SK-N-SH (cell line): ENCODE data around the gene RPS6KC1. TPM values are rescaled to one million over a fixed set of nuclear protein-coding genes. Genes with fewer than 3 reads are reported as not detected.

Experiments
- CTCF ChIA-PET: fragments of 300-600, 350-600 bp; formaldehyde crosslinking; extraction: SDS; loops from one replicate; lab custom pipeline; 2021; lab: Yijun Ruan, JAX
- POLR2A ChIA-PET: fragments of 350-600 bp; sonication (Branson Sonifier 250); formaldehyde crosslinking; extraction: SDS; loops from one replicate; lab custom pipeline; 2020; ENCODE audit warnings: antibody characterized with exemption, inconsistent platforms; lab: Yijun Ruan, JAX
- DNase-seq: peaks from one replicate; pipeline ENCODE4 v3.0.0; 2012
- H2AFZ ChIP-seq: fragments of 200-600 bp; sonication (generic); 2 replicates; pipeline ENCODE4 v1.8.1; 2016; ENCODE audit warnings: antibody characterized with exemption, mild to moderate bottlenecking, low read depth
- H3F3A ChIP-seq: fragments of 200-600 bp; sonication (generic); replicated peaks from 2 replicates; pipeline ENCODE3; 2016; ENCODE audit warnings: antibody characterized with exemption, mild to moderate bottlenecking; ENCODE audit not compliant: insufficient read depth
- H3K27ac ChIP-seq, 2 experiments: fragments of 200-500 bp in 1 of 2; fragments of 200-600 bp in 1 of 2; sonication (Bioruptor generic) in 1 of 2; sonication (generic), shearing (Covaris generic) in 1 of 2; 2 replicates each; pipeline versions ENCODE4 v1.5.1 to v1.6.1; 2014 to 2016; ENCODE audit warnings: low read depth in 2 of 2, inconsistent platforms in 1 of 2, low read length in 1 of 2, mild to moderate bottlenecking in 1 of 2, mixed read lengths in 1 of 2
- H3K27me3 ChIP-seq: fragments of 200-600 bp; sonication (generic), shearing (Covaris generic); 2 replicates; pipeline ENCODE4 v1.6.1; 2016; ENCODE audit warnings: mixed run types; ENCODE audit not compliant: insufficient read depth
- H3K36me3 ChIP-seq, 2 experiments: fragments of 200-500 bp in 1 of 2; fragments of 200-600 bp in 1 of 2; sonication (Bioruptor generic) in 1 of 2; sonication (generic) in 1 of 2; replicated peaks in 1 of 2; 2 replicates each; pipeline versions ENCODE3 to v1.5.1; 2014 to 2016; ENCODE audit warnings: low read length in 1 of 2, mild to moderate bottlenecking in 1 of 2; ENCODE audit not compliant: insufficient read depth in 2 of 2, control insufficient read depth in 1 of 2
- H3K4me1 ChIP-seq, 2 experiments: fragments of 200-500 bp in 1 of 2; fragments of 200-600 bp in 1 of 2; sonication (Bioruptor generic) in 1 of 2; sonication (generic), shearing (Covaris generic) in 1 of 2; 2 replicates each; pipeline versions ENCODE4 v1.5.1 to v1.6.1; 2014 to 2016; ENCODE audit warnings: low read depth in 1 of 2, low read length in 1 of 2, mixed run types in 1 of 2; ENCODE audit not compliant: insufficient read depth in 2 of 2, control insufficient read depth in 1 of 2
- H3K4me2 ChIP-seq: fragments of 200-600 bp; sonication (generic), shearing (Covaris generic); 2 replicates; pipeline ENCODE4 v1.6.1; 2017; ENCODE audit warnings: mixed run types
- H3K4me3 ChIP-seq, 2 experiments: fragments of 200-500 bp in 1 of 2; fragments of 200-600 bp in 1 of 2; sonication (Bioruptor generic) in 1 of 2; sonication (generic), shearing (Covaris generic) in 1 of 2; 2 replicates each; pipeline versions ENCODE4 v1.5.1 to v1.8.1; 2014 to 2016; ENCODE audit warnings: low read depth in 2 of 2, inconsistent platforms in 1 of 2, low read length in 1 of 2, mild to moderate bottlenecking in 1 of 2, mixed read lengths in 1 of 2, moderate library complexity in 1 of 2
- H3K79me2 ChIP-seq: fragments of 200-600 bp; sonication (generic); 2 replicates; pipeline ENCODE4 v1.8.1; 2017; ENCODE audit warnings: mild to moderate bottlenecking; ENCODE audit not compliant: insufficient read depth
- H3K9ac ChIP-seq: fragments of 200-600 bp; sonication (generic); 2 replicates; pipeline ENCODE4 v1.6.1; 2017; ENCODE audit warnings: mixed run types
- H3K9me2 ChIP-seq: fragments of 200-600 bp; sonication (generic); 2 replicates; pipeline ENCODE4 v1.6.1; 2017; ENCODE audit warnings: mixed run types
- H3K9me3 ChIP-seq: fragments of 200-600 bp; sonication (generic); 2 replicates; pipeline ENCODE4 v1.6.1; 2017; ENCODE audit warnings: mixed run types, mild to moderate bottlenecking, moderate library complexity
- H4K20me1 ChIP-seq: fragments of 200-600 bp; sonication (generic); 2 replicates; pipeline ENCODE4 v1.6.1; 2017; ENCODE audit warnings: mild to moderate bottlenecking, mixed run types; ENCODE audit not compliant: insufficient read depth
- CHD2 ChIP-seq: fragments of 150-350 bp; IDR thresholded peaks from 2 replicates; pipeline ENCODE4 v1.6.1; 2018; ENCODE audit warnings: low read length; ENCODE audit not compliant: partially characterized antibody
- ELF1 ChIP-seq: IDR thresholded peaks from 2 replicates; pipeline ENCODE4 v1.4.0; 2012
- EP300 ChIP-seq, 2 experiments: IDR thresholded peaks; 2 replicates each; pipeline versions ENCODE4 v1.4.0 to v1.6.1; 2012; ENCODE audit warnings: borderline replicate concordance in 1 of 2, low read depth in 1 of 2, low read length in 1 of 2
- EZH2phosphoT487 ChIP-seq: fragments of 200-600 bp; sonication (generic); IDR thresholded peaks from 2 replicates; pipeline ENCODE4 v1.6.1; 2017; ENCODE audit warnings: low read depth, mixed run types, mild to moderate bottlenecking, antibody characterized with exemption, moderate library complexity, borderline replicate concordance
- FOXJ3 ChIP-seq: sonication (generic); formaldehyde crosslinking; IDR thresholded peaks from 2 replicates; pipeline ENCODE4 v1.5.1; 2020; ENCODE audit warnings: mild to moderate bottlenecking, missing genetic modification reagents
- FOXM1 ChIP-seq: IDR thresholded peaks from 2 replicates; pipeline ENCODE4 v1.4.0; 2012; ENCODE audit warnings: low read depth, mild to moderate bottlenecking
- GABPA ChIP-seq: IDR thresholded peaks from 2 replicates; pipeline ENCODE4 v1.4.0; 2012; ENCODE audit warnings: low read depth, mild to moderate bottlenecking
- GATA2 ChIP-seq: sonication (generic); formaldehyde crosslinking; IDR thresholded peaks from 2 replicates; pipeline ENCODE4 v1.5.0; 2020; ENCODE audit warnings: mild to moderate bottlenecking, missing genetic modification reagents
- JUND ChIP-seq: IDR thresholded peaks from 2 replicates; pipeline ENCODE4 v1.4.0; 2012
- MXI1 ChIP-seq: IDR thresholded peaks from 2 replicates; pipeline ENCODE4 v1.6.1; 2012; ENCODE audit warnings: mild to moderate bottlenecking, low read depth, low read length, improper control_type of control experiment
- NFIC ChIP-seq: IDR thresholded peaks from 2 replicates; pipeline ENCODE4 v1.4.0; 2012; ENCODE audit warnings: borderline replicate concordance
- NRF1 ChIP-seq: IDR thresholded peaks from 2 replicates; pipeline ENCODE4 v1.6.1; 2012; ENCODE audit warnings: low read depth, mild to moderate bottlenecking, low read length
- POLR2AphosphoS5 ChIP-seq: IDR thresholded peaks from 2 replicates; pipeline ENCODE4 v1.6.1; 2012; ENCODE audit warnings: low read depth, low read length
- RAD21 ChIP-seq: IDR thresholded peaks from 2 replicates; pipeline ENCODE4 v1.6.1; 2012; ENCODE audit warnings: mild to moderate bottlenecking, low read length
- RCOR1 ChIP-seq: fragments of 150-350 bp; IDR thresholded peaks from 2 replicates; pipeline ENCODE4 v1.6.1; 2017; ENCODE audit warnings: antibody characterized with exemption, low read length
- SIN3A ChIP-seq: IDR thresholded peaks from 2 replicates; pipeline ENCODE4 v1.6.1; 2012; ENCODE audit warnings: low read depth, mild to moderate bottlenecking, low read length, moderate library complexity, borderline replicate concordance
- SMC3 ChIP-seq: IDR thresholded peaks from 2 replicates; pipeline ENCODE4 v1.6.1; 2012; ENCODE audit warnings: low read depth, low read length, improper control_type of control experiment
- TAF1 ChIP-seq: IDR thresholded peaks from 2 replicates; pipeline ENCODE4 v1.6.1; 2012; ENCODE audit warnings: low read depth, mild to moderate bottlenecking, low read length, moderate library complexity, borderline replicate concordance
- TCF12 ChIP-seq: IDR thresholded peaks from 2 replicates; pipeline ENCODE4 v1.4.0; 2012
- TEAD4 ChIP-seq: IDR thresholded peaks from 2 replicates; pipeline ENCODE4 v1.4.0; 2012; ENCODE audit warnings: mild to moderate bottlenecking, borderline replicate concordance; ENCODE audit not compliant: insufficient read depth
- YY1 ChIP-seq: IDR thresholded peaks from 2 replicates; pipeline ENCODE4 v1.4.0; 2012; ENCODE audit warnings: low read depth, mild to moderate bottlenecking
- WGBS: methylation state at CpG from one replicate; pipeline ENCODE4 v1.1.6; 2017; ENCODE audit warnings: low lambda C conversion rate; 5-methylcytosine and 5-hydroxymethylcytosine counted together
- polyA plus RNA-seq, 3 experiments: library from polyadenylated mRNA; depleted of rRNA; stranded (reverse); fragments of >200 nt; gene quantifications; 2 replicates each; pipeline ENCODE4 v1.2.3, GENCODE V29; 2012
- TF ChIP-seq, protein P1 (sequence below): IDR thresholded peaks from 2 replicates; pipeline ENCODE4 v1.4.0; 2012; ENCODE audit warnings: low read depth
- TF ChIP-seq, protein P2 (sequence below): fragments of 150-350 bp; IDR thresholded peaks from 2 replicates; pipeline ENCODE4 v1.6.1; 2017; ENCODE audit warnings: antibody characterized with exemption, low read length, low read depth, borderline replicate concordance
- TF ChIP-seq, protein P3 (sequence below): IDR thresholded peaks from 2 replicates; pipeline ENCODE4 v1.4.0; 2012; ENCODE audit warnings: low read depth, borderline replicate concordance
- TF ChIP-seq, protein P4 (sequence below): IDR thresholded peaks from 2 replicates; pipeline ENCODE4; 2012

Gene RPS6KC1
- polyA plus RNA-seq, 1 of the 3 experiments (the other 2 are of a cell fraction) = 7.8 TPM

DNA sequence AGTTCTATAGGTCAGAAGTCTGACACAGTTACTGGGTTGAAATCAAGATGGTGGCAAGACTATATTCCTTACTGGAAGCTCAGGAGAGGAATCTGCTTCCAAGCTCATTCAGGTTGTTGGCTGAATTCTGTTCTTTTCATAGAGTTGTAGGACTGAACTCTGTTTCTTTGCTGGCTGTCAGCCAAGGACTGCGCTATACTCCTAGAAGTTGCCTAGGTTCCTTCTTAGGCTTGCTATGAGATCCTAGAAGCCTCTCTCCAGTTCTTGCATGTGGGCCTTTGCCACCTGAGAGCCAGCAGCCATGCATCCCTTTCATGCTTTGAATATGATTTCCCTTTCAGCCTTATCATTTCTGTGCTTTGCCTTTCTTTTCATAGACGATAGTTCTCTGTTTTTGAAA, 176.4 kb downstream of the RPS6KC1 start:
- peaks cover 7 to 14% of the 10 kb centered on the region in 2 experiments; a peak in 3 of 4 replicates for H3K4me1 ChIP-seq
- CTCF ChIA-PET = interaction anchor here (1.5 kb wide), 1 partner anchor 18 kb away, joined by 5 read pairs; no protein-coding TSS in a partner anchor
- no peaks in the 10 kb centered on the region for H3K9me3 ChIP-seq
- H3K36me3 ChIP-seq = peaks cover 0 to 10% of the 10 kb centered on the region in 2 experiments
- WGBS = 92% methylated on average over 2 of the region's 2 CpGs
- no peaks in the 10 kb centered on the region for H3K79me2 ChIP-seq
- no peaks in the 10 kb centered on the region for H4K20me1 ChIP-seq
- H3K9ac ChIP-seq = no peak overlapping the region
- no peak overlapping the region for H3K4me2 ChIP-seq
- DNase-seq = no peak
- no peaks in the 10 kb centered on the region for H3K9me2 ChIP-seq
- no peak overlapping the region for H2AFZ ChIP-seq
- no peak overlapping the region for H3K4me3 ChIP-seq
- POLR2A ChIA-PET = no interaction called here
- H3K27me3 ChIP-seq = no peaks in the 10 kb centered on the region
- TF ChIP-seq EZH2phosphoT487 = no peak
- no peak for TF ChIP-seq TAF1
- TF ChIP-seq, protein P1, sequence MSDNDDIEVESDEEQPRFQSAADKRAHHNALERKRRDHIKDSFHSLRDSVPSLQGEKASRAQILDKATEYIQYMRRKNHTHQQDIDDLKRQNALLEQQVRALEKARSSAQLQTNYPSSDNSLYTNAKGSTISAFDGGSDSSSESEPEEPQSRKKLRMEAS = no peak
- no peak for TF ChIP-seq EP300 (IDR thresholded peaks at IDR 0.05; ENCODE audit: borderline replicate concordance in 1 of 2, low read depth in 1 of 2, low read length in 1 of 2)
- no peak for TF ChIP-seq RCOR1
- TF ChIP-seq RAD21 = no peak
- TF ChIP-seq, protein P2, sequence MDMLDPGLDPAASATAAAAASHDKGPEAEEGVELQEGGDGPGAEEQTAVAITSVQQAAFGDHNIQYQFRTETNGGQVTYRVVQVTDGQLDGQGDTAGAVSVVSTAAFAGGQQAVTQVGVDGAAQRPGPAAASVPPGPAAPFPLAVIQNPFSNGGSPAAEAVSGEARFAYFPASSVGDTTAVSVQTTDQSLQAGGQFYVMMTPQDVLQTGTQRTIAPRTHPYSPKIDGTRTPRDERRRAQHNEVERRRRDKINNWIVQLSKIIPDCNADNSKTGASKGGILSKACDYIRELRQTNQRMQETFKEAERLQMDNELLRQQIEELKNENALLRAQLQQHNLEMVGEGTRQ = no peak
- no peak for TF ChIP-seq GATA2
- no peak for TF ChIP-seq FOXM1
- TF ChIP-seq, protein P3, sequence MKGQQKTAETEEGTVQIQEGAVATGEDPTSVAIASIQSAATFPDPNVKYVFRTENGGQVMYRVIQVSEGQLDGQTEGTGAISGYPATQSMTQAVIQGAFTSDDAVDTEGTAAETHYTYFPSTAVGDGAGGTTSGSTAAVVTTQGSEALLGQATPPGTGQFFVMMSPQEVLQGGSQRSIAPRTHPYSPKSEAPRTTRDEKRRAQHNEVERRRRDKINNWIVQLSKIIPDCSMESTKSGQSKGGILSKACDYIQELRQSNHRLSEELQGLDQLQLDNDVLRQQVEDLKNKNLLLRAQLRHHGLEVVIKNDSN = no peak
- TF ChIP-seq FOXJ3 (CRISPR knock-in tag) = no peak
- no peak for TF ChIP-seq SIN3A
- no peak for TF ChIP-seq YY1
- no peak for TF ChIP-seq MXI1
- TF ChIP-seq NRF1 = no peak
- TF ChIP-seq ELF1 = no peak
- no peak overlapping the region for H3K27ac ChIP-seq
- peaks cover 5% of the 10 kb centered on the region for H3F3A ChIP-seq

DNA sequence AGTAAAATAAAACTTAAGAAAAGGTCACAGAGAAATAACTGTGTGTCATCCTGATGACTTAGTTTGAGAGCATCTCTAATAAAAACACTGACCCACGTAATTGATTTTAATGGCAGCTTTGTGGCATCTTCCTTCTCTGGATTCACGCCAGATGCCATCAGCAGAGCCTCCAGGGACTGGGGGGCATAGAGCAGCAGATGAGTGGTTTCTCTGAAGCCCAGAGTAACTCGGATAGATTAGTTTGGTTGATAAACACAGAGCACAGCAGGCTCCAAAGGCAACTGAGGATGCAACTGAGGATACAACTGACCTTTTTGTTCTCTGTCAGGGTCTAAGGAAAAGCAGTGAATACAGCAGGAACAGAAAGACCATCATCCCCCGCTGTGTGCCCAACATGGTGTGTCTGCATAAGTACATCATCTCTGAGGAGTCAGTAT, 180.8 kb downstream of the RPS6KC1 start:
- no peak overlapping the region for H2AFZ ChIP-seq
- H3K4me3 ChIP-seq = no peak overlapping the region
- peaks cover 9 to 29% of the 10 kb centered on the region in 2 experiments for H3K36me3 ChIP-seq
- peak overlapping the region; percentile 61 to 87 for H3K27ac ChIP-seq
- H3K79me2 ChIP-seq = no peaks in the 10 kb centered on the region
- H3K4me2 ChIP-seq = peak overlapping the region; percentile 54
- WGBS = 19% methylated on average over 4 of the region's 4 CpGs
- peak; percentile 68 for DNase-seq
- H3K4me1 ChIP-seq = peaks cover 8 to 16% of the 10 kb centered on the region in 2 experiments; a peak in 3 of 4 replicates
- H3K9ac ChIP-seq = no peak overlapping the region
- ChIA-PET CTCF (interaction anchor here (1.5 to 1.9 kb wide), 2 partner anchors 13 to 891 kb away, joined by 5 to 6 read pairs; no protein-coding TSS in a partner anchor), POLR2A (no interaction called here)
- no peaks in the 10 kb centered on the region for H3K9me3 ChIP-seq
- peaks cover 8% of the 10 kb centered on the region for H3F3A ChIP-seq
- H4K20me1 ChIP-seq = no peaks in the 10 kb centered on the region
- H3K27me3 ChIP-seq = no peaks in the 10 kb centered on the region
- no peaks in the 10 kb centered on the region for H3K9me2 ChIP-seq
- TF ChIP-seq JUND = peak; percentile 33; the same call in 1 of the 2 replicates
- TF ChIP-seq, protein P1 = no peak
- TF ChIP-seq TCF12 = peak; percentile 57
- no peak for TF ChIP-seq EZH2phosphoT487
- TF ChIP-seq EP300 (IDR thresholded peaks at IDR 0.05; ENCODE audit: borderline replicate concordance in 1 of 2, low read depth in 1 of 2, low read length in 1 of 2) = peak; percentile 39 to 74; a peak in 2 of 4 replicates
- TF ChIP-seq POLR2AphosphoS5 = no peak
- TF ChIP-seq CHD2 = peak; percentile 67
- TF ChIP-seq GABPA = no peak
- TF ChIP-seq TEAD4 = peak; percentile 52; the same call in 1 of the 2 replicates
- no peak for TF ChIP-seq MXI1
- TF ChIP-seq FOXJ3 (CRISPR knock-in tag) = no peak
- peak; percentile 78 for TF ChIP-seq NFIC
- TF ChIP-seq SMC3 = no peak
- TF ChIP-seq, protein P4, sequence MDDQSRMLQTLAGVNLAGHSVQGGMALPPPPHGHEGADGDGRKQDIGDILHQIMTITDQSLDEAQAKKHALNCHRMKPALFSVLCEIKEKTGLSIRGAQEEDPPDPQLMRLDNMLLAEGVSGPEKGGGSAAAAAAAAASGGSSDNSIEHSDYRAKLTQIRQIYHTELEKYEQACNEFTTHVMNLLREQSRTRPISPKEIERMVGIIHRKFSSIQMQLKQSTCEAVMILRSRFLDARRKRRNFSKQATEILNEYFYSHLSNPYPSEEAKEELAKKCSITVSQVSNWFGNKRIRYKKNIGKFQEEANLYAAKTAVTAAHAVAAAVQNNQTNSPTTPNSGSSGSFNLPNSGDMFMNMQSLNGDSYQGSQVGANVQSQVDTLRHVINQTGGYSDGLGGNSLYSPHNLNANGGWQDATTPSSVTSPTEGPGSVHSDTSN = peak; percentile 46; the same call in 1 of the 2 replicates
